ENCODE measurements around the gene ITPR3.

ITPR3 gene

GRCh38 chr6:33713786-33714185, 92.7 kb downstream of the ITPR3 start:
- no peak for DNase-seq (ENCODE audit: low read depth)
- TF ChIP-seq, protein P1, sequence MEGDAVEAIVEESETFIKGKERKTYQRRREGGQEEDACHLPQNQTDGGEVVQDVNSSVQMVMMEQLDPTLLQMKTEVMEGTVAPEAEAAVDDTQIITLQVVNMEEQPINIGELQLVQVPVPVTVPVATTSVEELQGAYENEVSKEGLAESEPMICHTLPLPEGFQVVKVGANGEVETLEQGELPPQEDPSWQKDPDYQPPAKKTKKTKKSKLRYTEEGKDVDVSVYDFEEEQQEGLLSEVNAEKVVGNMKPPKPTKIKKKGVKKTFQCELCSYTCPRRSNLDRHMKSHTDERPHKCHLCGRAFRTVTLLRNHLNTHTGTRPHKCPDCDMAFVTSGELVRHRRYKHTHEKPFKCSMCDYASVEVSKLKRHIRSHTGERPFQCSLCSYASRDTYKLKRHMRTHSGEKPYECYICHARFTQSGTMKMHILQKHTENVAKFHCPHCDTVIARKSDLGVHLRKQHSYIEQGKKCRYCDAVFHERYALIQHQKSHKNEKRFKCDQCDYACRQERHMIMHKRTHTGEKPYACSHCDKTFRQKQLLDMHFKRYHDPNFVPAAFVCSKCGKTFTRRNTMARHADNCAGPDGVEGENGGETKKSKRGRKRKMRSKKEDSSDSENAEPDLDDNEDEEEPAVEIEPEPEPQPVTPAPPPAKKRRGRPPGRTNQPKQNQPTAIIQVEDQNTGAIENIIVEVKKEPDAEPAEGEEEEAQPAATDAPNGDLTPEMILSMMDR (IDR thresholded peaks at IDR 0.05; ENCODE audit: insufficient read depth, low read depth, low read length, missing control alignments): no peak
- no peak overlapping the region for H3K4me3 ChIP-seq (ENCODE audit: low read depth, low read length)

DNA sequence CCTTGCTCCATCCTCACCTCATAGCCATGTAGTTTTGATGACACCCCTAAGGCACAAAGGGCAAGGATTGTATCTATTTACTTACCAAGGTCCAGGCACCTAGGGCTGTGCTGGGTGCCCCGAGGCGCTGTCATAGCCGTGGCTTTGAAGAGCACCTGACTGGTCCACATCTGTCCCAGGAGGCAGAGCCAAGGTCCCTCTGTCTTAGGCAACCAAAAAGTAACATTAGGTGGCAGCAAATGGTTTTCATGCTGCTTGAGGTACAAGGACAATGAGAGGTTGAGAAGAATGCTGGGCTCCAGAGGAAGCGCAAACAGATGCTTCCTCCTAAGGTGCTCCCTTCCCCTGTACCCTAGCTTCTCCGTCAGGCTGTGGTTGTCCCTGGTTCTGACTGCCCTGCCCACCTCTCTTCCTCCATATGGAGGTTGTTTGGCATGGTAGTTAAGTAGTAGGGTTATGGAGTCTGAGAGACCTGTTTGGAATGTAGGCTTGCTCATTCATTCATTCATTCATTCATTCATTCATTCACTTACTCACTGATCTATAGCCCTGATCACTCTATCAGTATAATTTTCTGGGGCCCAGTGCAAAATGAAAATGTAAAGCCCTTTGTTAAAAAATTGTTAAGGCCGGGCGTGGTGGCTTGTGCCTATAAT, 93.4 kb downstream of the ITPR3 start:
- DNase-seq (ENCODE audit: low read depth): no peak
- TF ChIP-seq, protein P1 (IDR thresholded peaks at IDR 0.05; ENCODE audit: insufficient read depth, low read depth, low read length, missing control alignments): no peak
- no peak overlapping the region for H3K4me3 ChIP-seq (ENCODE audit: low read depth, low read length)

- no peak for DNase-seq (ENCODE audit: low read depth)
- H3K4me3 ChIP-seq (ENCODE audit: low read depth, low read length): no peak overlapping the region
- TF ChIP-seq, protein P1 (IDR thresholded peaks at IDR 0.05; ENCODE audit: insufficient read depth, low read depth, low read length, missing control alignments): no peak
Observed at GRCh38 chr6:33716379-33716778, 95.3 kb downstream of the ITPR3 start.

DNA sequence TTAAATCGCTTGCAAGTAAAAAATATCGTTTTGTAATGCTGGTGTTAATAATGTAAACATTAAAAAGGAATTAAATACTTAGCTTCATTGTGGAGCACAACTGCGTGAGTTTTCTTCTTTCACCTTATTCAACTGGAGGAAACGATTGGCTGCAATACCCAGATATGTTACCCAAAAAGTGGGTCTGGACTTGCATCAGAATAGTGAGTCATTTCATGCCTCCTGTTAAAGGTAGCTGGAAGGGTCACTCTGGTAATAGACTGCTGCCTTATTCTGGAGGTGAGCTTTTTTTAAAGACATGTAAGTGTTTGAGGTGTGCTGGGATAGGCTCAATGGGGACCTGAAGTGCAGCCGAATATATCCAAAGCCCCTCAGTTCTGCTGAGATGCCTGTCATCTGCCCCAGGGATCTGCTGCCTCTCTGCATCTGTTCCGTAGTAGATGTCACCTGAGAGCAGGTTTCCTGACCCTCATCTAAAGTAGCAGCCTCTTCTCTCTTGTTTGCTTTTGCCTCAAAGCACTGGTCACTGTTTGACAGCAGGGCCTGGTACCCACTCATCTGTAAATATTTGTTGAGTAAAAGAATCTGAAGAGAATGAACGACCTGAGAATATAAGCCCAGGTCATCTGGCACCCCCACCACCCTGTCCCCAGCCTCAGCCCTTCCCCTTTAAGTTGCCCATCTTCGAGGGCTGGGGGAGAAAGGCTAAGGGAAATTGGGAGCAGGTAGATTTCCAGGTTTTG, 95.9 kb downstream of the ITPR3 start:
- no peak overlapping the region for H3K4me3 ChIP-seq (ENCODE audit: low read depth, low read length)
- TF ChIP-seq, protein P1 (IDR thresholded peaks at IDR 0.05; ENCODE audit: insufficient read depth, low read depth, low read length, missing control alignments): no peak
- DNase-seq (ENCODE audit: low read depth): no peak

DNA sequence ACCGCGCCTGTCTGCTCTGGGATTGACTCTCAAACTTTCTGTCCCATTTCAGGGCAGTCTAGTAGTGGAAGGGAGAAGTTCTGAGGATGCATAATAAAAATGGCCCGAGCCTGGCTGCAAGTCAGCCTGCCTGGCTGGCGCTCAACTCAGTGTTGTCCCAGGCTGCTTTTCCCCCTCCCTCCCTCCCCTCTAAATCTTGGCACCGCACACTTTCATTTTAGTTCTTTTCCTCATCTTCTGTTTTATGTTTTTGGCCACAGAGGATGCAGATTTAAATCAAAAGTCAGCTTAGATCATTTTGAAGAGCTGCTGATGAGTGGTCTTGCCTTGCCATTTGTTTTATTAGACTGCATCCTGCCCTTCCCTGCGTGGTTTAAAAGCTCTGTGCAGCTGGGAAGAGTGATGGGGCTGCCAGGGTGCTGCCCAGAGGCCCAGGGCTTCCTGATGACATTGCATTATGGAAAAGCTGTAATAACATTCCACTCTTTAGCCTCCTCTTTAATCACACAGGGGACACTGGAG, 96.9 kb downstream of the ITPR3 start:
- no peak overlapping the region for H3K4me3 ChIP-seq (ENCODE audit: low read depth, low read length)
- TF ChIP-seq, protein P1 (IDR thresholded peaks at IDR 0.05; ENCODE audit: insufficient read depth, low read depth, low read length, missing control alignments): no peak
- no peak for DNase-seq (ENCODE audit: low read depth)

DNA sequence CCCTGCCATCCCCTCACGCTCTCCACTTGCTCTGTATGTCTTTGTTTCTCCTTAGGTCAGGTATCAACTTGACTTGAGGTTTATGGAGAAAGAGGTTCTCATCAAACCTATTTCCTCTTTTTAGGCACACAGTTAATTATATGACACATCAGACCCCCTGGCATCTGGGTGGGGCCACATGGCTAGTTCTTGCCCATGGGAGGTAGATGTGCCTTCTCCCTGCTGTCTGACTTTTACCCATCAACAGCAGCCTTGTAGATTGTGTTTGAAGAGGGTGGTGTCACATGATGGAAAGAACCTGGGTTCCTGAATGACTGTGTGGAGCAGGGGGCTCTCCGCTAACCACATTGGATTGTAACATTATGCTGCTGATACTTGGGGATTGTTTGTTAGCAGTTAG, 97.6 kb downstream of the ITPR3 start:
- DNase-seq (ENCODE audit: low read depth): peak; percentile 32
- H3K4me3 ChIP-seq (ENCODE audit: low read depth, low read length): no peak overlapping the region
- TF ChIP-seq, protein P1 (IDR thresholded peaks at IDR 0.05; ENCODE audit: insufficient read depth, low read depth, low read length, missing control alignments): no peak

Measured in GM12865 (cell line).